ENCODE measurements around the gene HUNK.

Gene HUNK

GRCh38 chr21:31886915-31887314, 14.1 kb downstream of the HUNK start:
- TF ChIP-seq CTCF (IDR thresholded peaks at IDR 0.05; ENCODE audit: insufficient read depth, missing control alignments), result no peak
- DNase-seq (ENCODE audit: insufficient read length, low spot score), result no peak
- no peak for FAIRE-seq

- DNase-seq (ENCODE audit: insufficient read length, low spot score) (no peak), FAIRE-seq (no peak)
- no peak for TF ChIP-seq CTCF (IDR thresholded peaks at IDR 0.05; ENCODE audit: insufficient read depth, missing control alignments)
Measured at GRCh38 chr21:31887391-31887841, 14.6 kb downstream of the HUNK start.

GRCh38 chr21:31888936-31889371, 16.1 kb downstream of the HUNK start:
- FAIRE-seq (no peak), DNase-seq (ENCODE audit: insufficient read length, low spot score) (no peak)
- no peak for TF ChIP-seq CTCF (IDR thresholded peaks at IDR 0.05; ENCODE audit: insufficient read depth, missing control alignments)

GRCh38 chr21:31889460-31889859, 16.6 kb downstream of the HUNK start:
- FAIRE-seq, result no peak
- no peak for TF ChIP-seq CTCF (IDR thresholded peaks at IDR 0.05; ENCODE audit: insufficient read depth, missing control alignments)
- DNase-seq (ENCODE audit: insufficient read length, low spot score), result no peak

- no peak for DNase-seq (ENCODE audit: insufficient read length, low spot score)
- no peak for FAIRE-seq
- TF ChIP-seq CTCF (IDR thresholded peaks at IDR 0.05; ENCODE audit: insufficient read depth, missing control alignments), result no peak
Measured at GRCh38 chr21:31892686-31893085, 19.9 kb downstream of the HUNK start.

- FAIRE-seq, result no peak
- DNase-seq (ENCODE audit: insufficient read length, low spot score), result no peak
- no peak for TF ChIP-seq CTCF (IDR thresholded peaks at IDR 0.05; ENCODE audit: insufficient read depth, missing control alignments)
Measured at GRCh38 chr21:31893851-31894415, 21.1 kb downstream of the HUNK start.

GRCh38 chr21:31894457-31894856, 21.6 kb downstream of the HUNK start:
- FAIRE-seq, result no peak
- no peak for TF ChIP-seq CTCF (IDR thresholded peaks at IDR 0.05; ENCODE audit: insufficient read depth, missing control alignments)
- DNase-seq (ENCODE audit: insufficient read length, low spot score), result no peak

Data from D721Med (cell line).